ENCODE results near the gene ERICH2. TPM values are rescaled to one million over a fixed set of nuclear protein-coding genes. Genes with fewer than 3 reads are reported as not detected.
"Not testable (repeated sequence)": the region's sequence is repeated elsewhere in the genome, so short reads cannot be mapped to it uniquely, and the experiment has no call there.

Gene ERICH2
- total RNA-seq (not detected), polyA plus RNA-seq (not detected), total RNA-seq (0 to 0.14 (median 0.03) reads per million in 6 experiments)

GRCh38 chr2:170770008-170770605 is at the start of gene ERICH2:
TSS of gene ERICH2 (plus strand) at chr2:170770378. CDS start at chr2:170770682, 304 bp downstream.
- no peaks in the 10 kb centered on the region for H3K9me3 Mint-ChIP-seq
- ATAC-seq (peak; percentile 56 to 58), DNase-seq (peak in 6 of 10 donors; percentile 3 to 65 (median 24))
- H3K36me3 Mint-ChIP-seq, result no peaks in the 10 kb centered on the region
- H3K27me3 Mint-ChIP-seq, result peaks cover 0 to 17% (median 4%) of the 10 kb centered on the region in 5 donors
- POLR2A ChIA-PET, result interaction anchor here (0.8 kb wide), 1 partner anchor 262 kb away, joined by 4 read pairs; no protein-coding TSS in a partner anchor
- peaks cover 1 to 20% (median 16%) of the 10 kb centered on the region in 4 donors for H3K4me1 Mint-ChIP-seq
- H3K4me3 Mint-ChIP-seq, result peak within 1 kb of the TSS; percentile 80 to 92 (median 86)
- H3K27ac Mint-ChIP-seq, result peak within 1 kb of the TSS in 6 of 10 donors; percentile 34 to 87 (median 69)

GRCh38 chr2:170721678-170722077 is 48.5 kb upstream of the ERICH2 start:
- DNase-seq, result no peak
- Mint-ChIP-seq H3K4me1 (peaks cover 8 to 15% (median 11%) of the 10 kb centered on the region in 4 donors), H3K36me3 (peaks cover 3 to 4% (median 4%) of the 10 kb centered on the region in 3 donors), H3K27me3 (peaks cover 33 to 85% (median 57%) of the 10 kb centered on the region in 5 donors), H3K9me3 (peaks cover 0 to 4% (median 0%) of the 10 kb centered on the region in 9 donors), H3K4me3 (no peak overlapping the region), H3K27ac (peak overlapping the region in 1 of 10 donors; percentile 49)
- no peak for ATAC-seq
- POLR2A ChIA-PET, result no interaction called here

- Mint-ChIP-seq H3K4me3 (no peak overlapping the region), H3K4me1 (peaks cover 5 to 10% (median 8%) of the 10 kb centered on the region in 4 donors), H3K36me3 (peaks cover 3 to 4% (median 4%) of the 10 kb centered on the region in 3 donors), H3K27me3 (peaks cover 31 to 85% (median 57%) of the 10 kb centered on the region in 5 donors), H3K9me3 (peaks cover 0 to 4% (median 0%) of the 10 kb centered on the region in 9 donors), H3K27ac (no peak overlapping the region)
- POLR2A ChIA-PET, result interaction anchor here (0.6 kb wide), 1 partner anchor 17 kb away, joined by 4 read pairs; no protein-coding TSS in a partner anchor
- no peak for ATAC-seq
- DNase-seq, result no peak
These were observed 47.9 kb upstream of the ERICH2 start for GRCh38 chr2:170722301-170722700.

- Mint-ChIP-seq H3K4me1 (no peaks in the 10 kb centered on the region), H3K4me3 (no peak overlapping the region), H3K27ac (no peak overlapping the region), H3K36me3 (peaks cover 0 to 10% (median 9%) of the 10 kb centered on the region in 3 donors), H3K27me3 (peaks cover 29 to 85% (median 53%) of the 10 kb centered on the region in 5 donors), H3K9me3 (peaks cover 0 to 9% (median 0%) of the 10 kb centered on the region in 9 donors)
- DNase-seq (no peak), ATAC-seq (no peak)
- POLR2A ChIA-PET, result no interaction called here
These were observed 46.7 kb upstream of the ERICH2 start for GRCh38 chr2:170723446-170723958.

- H3K27ac Mint-ChIP-seq, result no peak overlapping the region
- no peak for DNase-seq
- peaks cover 0 to 15% (median 4%) of the 10 kb centered on the region in 9 donors for H3K9me3 Mint-ChIP-seq
- no peaks in the 10 kb centered on the region for H3K4me1 Mint-ChIP-seq
- peaks cover 0 to 15% (median 0%) of the 10 kb centered on the region in 3 donors for H3K36me3 Mint-ChIP-seq
- no peak for ATAC-seq
- peaks cover 11 to 32% (median 29%) of the 10 kb centered on the region in 5 donors for H3K27me3 Mint-ChIP-seq
- POLR2A ChIA-PET, result no interaction called here
- H3K4me3 Mint-ChIP-seq, result no peak overlapping the region
These were observed 36.2 kb upstream of the ERICH2 start for GRCh38 chr2:170733798-170734600.

- H3K4me3 Mint-ChIP-seq, H3K4me1 Mint-ChIP-seq, DNase-seq, H3K27ac Mint-ChIP-seq, ATAC-seq, POLR2A ChIA-PET: not testable (repeated sequence)
- H3K9me3 Mint-ChIP-seq, result peaks cover 0 to 15% (median 4%) of the 10 kb centered on the region in 9 donors
- H3K27me3 Mint-ChIP-seq, result peaks cover 10 to 30% (median 29%) of the 10 kb centered on the region in 5 donors
- peaks cover 0 to 15% (median 0%) of the 10 kb centered on the region in 3 donors for H3K36me3 Mint-ChIP-seq
These were observed 35.6 kb upstream of the ERICH2 start for GRCh38 chr2:170734601-170735000.

GRCh38 chr2:170736628-170737027 is 33.5 kb upstream of the ERICH2 start:
- peaks cover 7 to 23% (median 22%) of the 10 kb centered on the region in 5 donors for H3K27me3 Mint-ChIP-seq
- DNase-seq (no peak), ATAC-seq (no peak)
- no peak overlapping the region for H3K4me3 Mint-ChIP-seq
- H3K36me3 Mint-ChIP-seq, result peaks cover 0 to 10% (median 0%) of the 10 kb centered on the region in 3 donors
- no peaks in the 10 kb centered on the region for H3K4me1 Mint-ChIP-seq
- H3K27ac Mint-ChIP-seq, result no peak overlapping the region
- peaks cover 0 to 15% (median 4%) of the 10 kb centered on the region in 9 donors for H3K9me3 Mint-ChIP-seq
- POLR2A ChIA-PET, result no interaction called here

- DNase-seq (no peak), ATAC-seq (no peak)
- POLR2A ChIA-PET, result no interaction called here
- no peak overlapping the region for H3K4me3 Mint-ChIP-seq
- no peaks in the 10 kb centered on the region for H3K4me1 Mint-ChIP-seq
- H3K27me3 Mint-ChIP-seq, result peaks cover 7 to 23% (median 22%) of the 10 kb centered on the region in 5 donors
- peaks cover 0 to 15% (median 4%) of the 10 kb centered on the region in 9 donors for H3K9me3 Mint-ChIP-seq
- peaks cover 0 to 10% (median 0%) of the 10 kb centered on the region in 3 donors for H3K36me3 Mint-ChIP-seq
- H3K27ac Mint-ChIP-seq, result no peak overlapping the region
These were observed 32.8 kb upstream of the ERICH2 start for GRCh38 chr2:170737406-170737805.

GRCh38 chr2:170737821-170738220 is 32.4 kb upstream of the ERICH2 start:
- H3K4me1 Mint-ChIP-seq, result no peaks in the 10 kb centered on the region
- H3K27ac Mint-ChIP-seq, result no peak overlapping the region
- peaks cover 7 to 22% (median 20%) of the 10 kb centered on the region in 5 donors for H3K27me3 Mint-ChIP-seq
- ATAC-seq (no peak), DNase-seq (no peak)
- peaks cover 0 to 10% (median 0%) of the 10 kb centered on the region in 3 donors for H3K36me3 Mint-ChIP-seq
- H3K9me3 Mint-ChIP-seq, result peaks cover 0 to 15% (median 4%) of the 10 kb centered on the region in 9 donors
- no peak overlapping the region for H3K4me3 Mint-ChIP-seq
- POLR2A ChIA-PET, result no interaction called here

GRCh38 chr2:170739048-170739447 is 31.1 kb upstream of the ERICH2 start:
- Mint-ChIP-seq H3K4me3 (no peak overlapping the region), H3K9me3 (peaks cover 0 to 15% (median 4%) of the 10 kb centered on the region in 9 donors), H3K4me1 (no peaks in the 10 kb centered on the region), H3K27me3 (peaks cover 9 to 27% (median 20%) of the 10 kb centered on the region in 5 donors), H3K27ac (no peak overlapping the region), H3K36me3 (peaks cover 0 to 10% (median 0%) of the 10 kb centered on the region in 3 donors)
- POLR2A ChIA-PET, result interaction anchor here (0.6 kb wide), 1 partner anchor 17 kb away, joined by 4 read pairs; no protein-coding TSS in a partner anchor
- DNase-seq (no peak), ATAC-seq (no peak)

- no peak overlapping the region for H3K4me3 Mint-ChIP-seq
- peaks cover 14 to 32% (median 25%) of the 10 kb centered on the region in 5 donors for H3K27me3 Mint-ChIP-seq
- no peaks in the 10 kb centered on the region for H3K4me1 Mint-ChIP-seq
- H3K9me3 Mint-ChIP-seq, result peaks cover 0 to 15% (median 4%) of the 10 kb centered on the region in 9 donors
- no peak for DNase-seq
- H3K27ac Mint-ChIP-seq, result no peak overlapping the region
- peaks cover 0 to 10% (median 0%) of the 10 kb centered on the region in 3 donors for H3K36me3 Mint-ChIP-seq
- POLR2A ChIA-PET, result interaction anchor here (0.6 kb wide), 1 partner anchor 17 kb away, joined by 4 read pairs; no protein-coding TSS in a partner anchor
- ATAC-seq, result no peak
These were observed 30.6 kb upstream of the ERICH2 start for GRCh38 chr2:170739507-170740046.

GRCh38 chr2:170740660-170741059 is 29.5 kb upstream of the ERICH2 start:
- peaks cover 0 to 15% (median 4%) of the 10 kb centered on the region in 9 donors for H3K9me3 Mint-ChIP-seq
- no peak overlapping the region for H3K27ac Mint-ChIP-seq
- DNase-seq (no peak), ATAC-seq (no peak)
- POLR2A ChIA-PET, result no interaction called here
- H3K27me3 Mint-ChIP-seq, result peaks cover 14 to 41% (median 30%) of the 10 kb centered on the region in 5 donors
- peaks cover 0 to 10% (median 0%) of the 10 kb centered on the region in 3 donors for H3K36me3 Mint-ChIP-seq
- no peaks in the 10 kb centered on the region for H3K4me1 Mint-ChIP-seq
- no peak overlapping the region for H3K4me3 Mint-ChIP-seq
